DOHH2 (cell line): ENCODE data around the gene PITPNM3.

Experiments
- H3F3A ChIP-seq: fragments of 200-600 bp; sonication (generic), shearing (Covaris generic); 2 replicates; pipeline ENCODE4 v1.6.0; 2016; ENCODE audit warnings: antibody characterized with exemption, mild to moderate bottlenecking; ENCODE audit not compliant: control insufficient read depth, insufficient read depth
- H3K27ac ChIP-seq: fragments of 200-600 bp; sonication (generic); 2 replicates; pipeline ENCODE4 v1.5.1; 2014; ENCODE audit warnings: low read depth, mild to moderate bottlenecking, low read length, moderate library complexity
- H3K27me3 ChIP-seq: fragments of 200-600 bp; sonication (generic); 2 replicates; pipeline ENCODE4 v1.6.1; 2014; ENCODE audit warnings: mild to moderate bottlenecking, low read length, mixed read lengths; ENCODE audit not compliant: control insufficient read depth
- H3K36me3 ChIP-seq: fragments of 200-600 bp; sonication (generic); 2 replicates; pipeline ENCODE4 v1.6.1; 2014; ENCODE audit warnings: mild to moderate bottlenecking, low read length, moderate library complexity, mixed read lengths; ENCODE audit not compliant: control insufficient read depth
- H3K4me1 ChIP-seq: fragments of 200-600 bp; sonication (generic); 2 replicates; pipeline ENCODE4 v1.6.1; 2014; ENCODE audit warnings: mild to moderate bottlenecking, low read length, mixed read lengths; ENCODE audit not compliant: control insufficient read depth
- H3K4me2 ChIP-seq: fragments of 200-600 bp; sonication (generic); 2 replicates; pipeline ENCODE4 v1.6.0; 2014; ENCODE audit warnings: mild to moderate bottlenecking, low read length, moderate library complexity
- H3K4me3 ChIP-seq: fragments of 200-600 bp; sonication (generic); 2 replicates; pipeline ENCODE4 v1.5.1; 2014; ENCODE audit warnings: mild to moderate bottlenecking, low read length, mixed read lengths
- H3K79me2 ChIP-seq: fragments of 200-600 bp; sonication (generic); 2 replicates; pipeline ENCODE4 v1.6.1; 2014; ENCODE audit warnings: mild to moderate bottlenecking, low read length, mixed read lengths; ENCODE audit not compliant: control insufficient read depth
- H3K9me2 ChIP-seq: fragments of 200-600 bp; sonication (generic); replicated peaks from 2 replicates; pipeline ENCODE4 v1.6.1; 2014; ENCODE audit warnings: mild to moderate bottlenecking, low read length, mixed read lengths; ENCODE audit not compliant: control insufficient read depth
- H3K9me3 ChIP-seq: fragments of 200-600 bp; sonication (generic); 2 replicates; pipeline ENCODE4 v1.6.1; 2014; ENCODE audit warnings: antibody characterized with exemption, low read length, mixed read lengths; ENCODE audit not compliant: control insufficient read depth, insufficient read depth
- H4K20me1 ChIP-seq: fragments of 200-600 bp; sonication (generic); 2 replicates; pipeline ENCODE4 v1.6.0; 2014; ENCODE audit warnings: low read depth, mild to moderate bottlenecking, antibody characterized with exemption, low read length, moderate library complexity; ENCODE audit not compliant: control insufficient read depth, insufficient read depth
- EZH2phosphoT487 ChIP-seq: fragments of 200-600 bp; sonication (generic); IDR thresholded peaks from 2 replicates; pipeline ENCODE4 v1.6.1; 2017; ENCODE audit warnings: borderline replicate concordance, mild to moderate bottlenecking, antibody characterized with exemption, low read length, moderate library complexity, mixed read lengths
- TF ChIP-seq, protein P1 (sequence below): fragments of 200-600 bp; sonication (generic); IDR thresholded peaks from one replicate; pipeline ENCODE4 v1.5.1; 2014; ENCODE audit warnings: antibody characterized with exemption, mild to moderate bottlenecking, low read depth, low read length; ENCODE audit not compliant: poor library complexity, severe bottlenecking

The PITPNM3 gene

GRCh38 chr17:6425407-6425806 lies 130.9 kb downstream of the PITPNM3 start:
- H3K4me3 ChIP-seq: no peak overlapping the region
- no peak for TF ChIP-seq EZH2phosphoT487
- TF ChIP-seq, protein P1, sequence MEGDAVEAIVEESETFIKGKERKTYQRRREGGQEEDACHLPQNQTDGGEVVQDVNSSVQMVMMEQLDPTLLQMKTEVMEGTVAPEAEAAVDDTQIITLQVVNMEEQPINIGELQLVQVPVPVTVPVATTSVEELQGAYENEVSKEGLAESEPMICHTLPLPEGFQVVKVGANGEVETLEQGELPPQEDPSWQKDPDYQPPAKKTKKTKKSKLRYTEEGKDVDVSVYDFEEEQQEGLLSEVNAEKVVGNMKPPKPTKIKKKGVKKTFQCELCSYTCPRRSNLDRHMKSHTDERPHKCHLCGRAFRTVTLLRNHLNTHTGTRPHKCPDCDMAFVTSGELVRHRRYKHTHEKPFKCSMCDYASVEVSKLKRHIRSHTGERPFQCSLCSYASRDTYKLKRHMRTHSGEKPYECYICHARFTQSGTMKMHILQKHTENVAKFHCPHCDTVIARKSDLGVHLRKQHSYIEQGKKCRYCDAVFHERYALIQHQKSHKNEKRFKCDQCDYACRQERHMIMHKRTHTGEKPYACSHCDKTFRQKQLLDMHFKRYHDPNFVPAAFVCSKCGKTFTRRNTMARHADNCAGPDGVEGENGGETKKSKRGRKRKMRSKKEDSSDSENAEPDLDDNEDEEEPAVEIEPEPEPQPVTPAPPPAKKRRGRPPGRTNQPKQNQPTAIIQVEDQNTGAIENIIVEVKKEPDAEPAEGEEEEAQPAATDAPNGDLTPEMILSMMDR: no peak
- no peaks in the 10 kb centered on the region for H3K27me3 ChIP-seq
- no peaks in the 10 kb centered on the region for H4K20me1 ChIP-seq
- no peaks in the 10 kb centered on the region for H3K4me1 ChIP-seq
- no peak overlapping the region for H3K4me2 ChIP-seq
- H3K9me2 ChIP-seq: no peaks in the 10 kb centered on the region
- H3K79me2 ChIP-seq: no peaks in the 10 kb centered on the region
- no peaks in the 10 kb centered on the region for H3K9me3 ChIP-seq
- no peaks in the 10 kb centered on the region for H3K36me3 ChIP-seq
- no peaks in the 10 kb centered on the region for H3F3A ChIP-seq
- no peak overlapping the region for H3K27ac ChIP-seq

GRCh38 chr17:6423931-6424330 lies 132.4 kb downstream of the PITPNM3 start:
- Histone ChIP-seq H3K4me2 (no peak overlapping the region), H3K9me3 (no peaks in the 10 kb centered on the region), H3K27me3 (no peaks in the 10 kb centered on the region), H3K9me2 (no peaks in the 10 kb centered on the region), H3K79me2 (no peaks in the 10 kb centered on the region), H3K4me3 (no peak overlapping the region), H3K4me1 (no peaks in the 10 kb centered on the region), H3K27ac (no peak overlapping the region), H3K36me3 (no peaks in the 10 kb centered on the region), H4K20me1 (no peaks in the 10 kb centered on the region), H3F3A (no peaks in the 10 kb centered on the region)
- no peak for TF ChIP-seq EZH2phosphoT487
- TF ChIP-seq, protein P1: no peak

DNA sequence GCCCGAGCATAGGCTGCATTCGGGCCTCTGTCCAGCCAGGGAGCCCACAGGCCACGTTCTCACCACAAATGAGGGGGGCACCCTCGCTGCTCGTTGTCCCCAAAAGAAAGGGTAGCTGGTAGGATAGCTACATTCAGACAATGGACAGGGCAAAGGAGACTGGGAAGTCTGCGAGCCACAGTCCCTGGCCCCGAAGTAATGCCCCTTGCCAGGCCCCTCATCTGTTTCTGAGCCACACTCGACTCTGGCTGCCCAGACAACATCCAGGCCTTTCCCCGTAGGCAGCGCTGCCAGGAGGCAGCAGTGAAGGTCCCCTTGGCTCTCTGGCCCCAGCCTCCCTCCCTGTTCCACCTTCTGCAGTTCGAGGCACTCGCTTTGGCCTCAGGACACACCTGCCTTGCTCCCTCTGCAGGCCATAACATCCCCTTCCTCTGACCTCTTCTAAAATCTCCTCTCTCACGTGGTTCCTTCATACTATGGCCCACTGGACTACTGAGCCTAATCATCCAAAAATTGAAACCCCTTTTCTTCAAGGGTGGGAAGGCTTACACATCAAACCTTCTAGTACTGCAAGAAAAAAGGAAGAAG lies 133.6 kb downstream of the PITPNM3 start:
- Histone ChIP-seq H4K20me1 (no peaks in the 10 kb centered on the region), H3K4me3 (no peak overlapping the region), H3K9me2 (no peaks in the 10 kb centered on the region), H3K4me1 (no peaks in the 10 kb centered on the region), H3K27me3 (no peaks in the 10 kb centered on the region), H3K79me2 (no peaks in the 10 kb centered on the region), H3K4me2 (no peak overlapping the region), H3K36me3 (no peaks in the 10 kb centered on the region), H3F3A (no peaks in the 10 kb centered on the region), H3K9me3 (no peaks in the 10 kb centered on the region), H3K27ac (no peak overlapping the region)
- TF ChIP-seq EZH2phosphoT487: no peak
- TF ChIP-seq, protein P1: no peak
